AG10803 (cell line): Measurements from ENCODE around the gene FRAS1.
A peak's percentile ranks its signal among the peaks of the same experiment; 100 is the strongest.

Experiments
- DNase-seq: peaks from one replicate; pipeline ENCODE4 v3.0.0; 2010; ENCODE audit warnings: low read depth
- H3K4me3 ChIP-seq: 2 replicates; pipeline ENCODE4 v1.5.1; 2011; ENCODE audit warnings: mild to moderate bottlenecking, low read length, control low read depth
- TF ChIP-seq, protein P1 (sequence below): conservative IDR thresholded peaks from 2 replicates; pipeline ENCODE4 v1.5.1; 2011; ENCODE audit warnings: mild to moderate bottlenecking, low read length, control low read depth, inconsistent platforms

Gene FRAS1

DNA sequence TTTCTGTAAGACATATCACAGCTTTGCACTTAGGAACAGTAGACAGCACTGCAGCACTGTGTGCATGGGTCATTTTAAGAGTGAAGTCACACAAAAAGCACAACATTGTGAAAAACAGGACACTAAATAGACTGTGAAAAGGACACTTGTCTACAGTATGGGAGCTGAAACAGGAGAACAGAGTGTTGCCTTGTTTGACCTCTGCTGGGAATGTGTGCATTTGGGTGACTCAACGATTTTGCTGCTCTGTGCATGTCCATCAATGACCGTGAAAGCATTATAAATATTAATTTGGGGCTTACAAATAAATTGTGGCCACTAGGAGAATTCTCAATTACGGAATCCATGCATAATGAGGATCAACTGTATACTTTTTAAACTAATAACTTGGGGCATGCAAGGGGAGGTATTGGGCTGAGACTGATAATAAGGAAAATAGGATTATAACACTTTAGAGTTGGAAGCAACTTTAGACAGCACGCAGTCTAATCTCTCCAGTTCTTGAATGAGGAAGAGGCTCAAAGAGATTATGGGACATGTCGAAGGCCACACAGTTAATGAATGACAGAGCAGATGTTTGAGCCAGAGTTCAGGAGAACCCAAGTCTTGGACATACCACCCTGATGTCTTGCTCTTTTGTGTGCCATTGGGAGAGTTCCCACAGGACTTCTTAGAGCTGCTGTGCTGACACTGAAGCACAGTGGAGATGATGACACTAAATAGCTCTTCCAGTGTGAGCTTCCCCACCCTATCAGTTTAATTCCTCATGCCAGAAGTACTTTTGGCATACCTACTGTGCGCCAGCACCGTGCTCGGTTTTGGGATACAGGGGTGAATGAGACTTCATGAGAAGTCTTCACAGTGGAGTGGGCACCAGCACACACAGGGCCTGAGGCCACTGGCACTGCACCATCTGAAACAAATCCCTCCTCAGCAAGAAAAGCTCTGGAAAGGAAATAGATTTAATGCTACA, 79.3 kb downstream of the FRAS1 start:
- DNase-seq = no peak

DNA sequence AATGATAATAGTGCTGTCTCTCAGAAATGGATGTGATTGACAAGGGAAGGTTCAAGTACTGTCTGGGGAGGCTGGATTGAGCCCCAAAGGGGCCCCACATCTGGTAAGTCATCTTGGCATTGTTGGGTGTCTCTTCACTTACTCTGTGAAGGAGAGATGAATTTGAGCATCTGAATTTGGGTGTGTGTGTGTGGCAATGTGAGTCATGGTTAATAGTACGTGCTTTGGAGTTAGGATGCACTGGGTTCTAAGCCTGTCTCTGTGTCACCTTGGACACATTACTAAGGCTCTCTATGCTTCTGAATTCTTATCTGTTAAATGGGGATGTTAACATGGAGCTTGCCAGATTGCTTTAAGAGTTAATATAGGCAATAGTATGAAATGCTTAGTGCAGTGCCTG, 80.4 kb downstream of the FRAS1 start:
- H3K4me3 ChIP-seq = no peak overlapping the region
- TF ChIP-seq, protein P1, sequence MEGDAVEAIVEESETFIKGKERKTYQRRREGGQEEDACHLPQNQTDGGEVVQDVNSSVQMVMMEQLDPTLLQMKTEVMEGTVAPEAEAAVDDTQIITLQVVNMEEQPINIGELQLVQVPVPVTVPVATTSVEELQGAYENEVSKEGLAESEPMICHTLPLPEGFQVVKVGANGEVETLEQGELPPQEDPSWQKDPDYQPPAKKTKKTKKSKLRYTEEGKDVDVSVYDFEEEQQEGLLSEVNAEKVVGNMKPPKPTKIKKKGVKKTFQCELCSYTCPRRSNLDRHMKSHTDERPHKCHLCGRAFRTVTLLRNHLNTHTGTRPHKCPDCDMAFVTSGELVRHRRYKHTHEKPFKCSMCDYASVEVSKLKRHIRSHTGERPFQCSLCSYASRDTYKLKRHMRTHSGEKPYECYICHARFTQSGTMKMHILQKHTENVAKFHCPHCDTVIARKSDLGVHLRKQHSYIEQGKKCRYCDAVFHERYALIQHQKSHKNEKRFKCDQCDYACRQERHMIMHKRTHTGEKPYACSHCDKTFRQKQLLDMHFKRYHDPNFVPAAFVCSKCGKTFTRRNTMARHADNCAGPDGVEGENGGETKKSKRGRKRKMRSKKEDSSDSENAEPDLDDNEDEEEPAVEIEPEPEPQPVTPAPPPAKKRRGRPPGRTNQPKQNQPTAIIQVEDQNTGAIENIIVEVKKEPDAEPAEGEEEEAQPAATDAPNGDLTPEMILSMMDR = no peak
- DNase-seq = peak; percentile 5

More for the DNA sequence above, 79.3 kb downstream of the FRAS1 start:
- TF ChIP-seq, protein P1 = no peak
- no peak overlapping the region for H3K4me3 ChIP-seq

DNA sequence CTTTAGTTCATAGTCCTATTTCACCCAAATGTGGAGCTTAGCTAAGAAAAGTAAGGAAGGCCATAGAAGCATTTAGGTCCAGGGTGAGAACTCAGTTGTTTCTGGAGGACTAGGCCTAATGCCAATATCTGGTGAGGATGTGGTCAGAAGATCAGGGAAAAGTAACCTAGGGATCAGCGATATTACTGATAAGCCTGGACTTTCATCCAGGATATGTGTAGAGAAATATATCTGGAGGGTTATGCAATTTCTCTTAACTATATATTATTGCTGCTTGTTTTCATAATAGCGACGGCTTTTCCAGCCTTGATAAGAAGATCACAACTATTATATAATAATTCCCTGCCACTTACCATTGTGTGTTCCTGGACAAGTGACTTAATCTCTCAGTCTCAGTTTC, 81.1 kb downstream of the FRAS1 start:
- DNase-seq = no peak
- TF ChIP-seq, protein P1 = no peak
- H3K4me3 ChIP-seq = no peak overlapping the region

DNA sequence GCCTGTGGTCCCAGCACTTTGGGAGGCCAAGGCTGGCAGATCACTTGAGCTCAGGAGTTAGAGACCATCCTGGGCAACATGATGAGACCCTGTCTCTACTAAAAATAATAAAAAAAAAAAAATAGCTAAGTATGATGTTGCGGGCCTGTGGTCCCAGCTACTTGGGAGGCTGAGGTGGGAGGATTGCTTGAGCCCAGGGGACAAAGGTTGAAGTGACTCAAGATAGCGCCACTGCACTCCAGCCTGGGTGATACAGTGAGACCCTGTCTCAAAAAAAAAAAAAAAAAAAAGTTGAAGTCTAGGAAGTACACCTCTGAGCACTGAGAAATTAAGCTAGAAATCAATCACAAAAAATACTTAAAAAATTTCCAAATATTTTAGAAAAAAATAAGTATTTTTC, 86.5 kb downstream of the FRAS1 start:
- H3K4me3 ChIP-seq = no peak overlapping the region
- DNase-seq = no peak
- TF ChIP-seq, protein P1 = no peak

DNA sequence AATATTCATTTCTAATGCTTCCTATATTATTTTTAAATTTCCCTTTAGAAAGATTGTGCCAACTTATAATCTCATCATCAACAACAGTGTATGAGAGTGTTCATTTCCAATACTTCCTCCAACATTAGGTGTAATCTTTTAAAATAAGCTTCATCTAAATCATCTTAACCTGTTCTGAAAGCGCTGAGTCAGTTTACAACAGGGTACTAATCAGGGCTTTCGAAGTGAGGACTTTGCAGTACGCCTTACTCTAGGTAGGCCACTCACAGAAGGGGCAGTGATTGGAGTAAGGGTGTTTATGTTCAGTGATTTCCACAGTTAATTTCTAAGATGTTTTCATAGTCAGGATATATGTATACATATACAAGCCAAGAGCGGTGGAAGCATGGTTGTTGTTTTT, 87.9 kb downstream of the FRAS1 start:
- H3K4me3 ChIP-seq = no peak overlapping the region
- TF ChIP-seq, protein P1 = no peak
- no peak for DNase-seq

DNA sequence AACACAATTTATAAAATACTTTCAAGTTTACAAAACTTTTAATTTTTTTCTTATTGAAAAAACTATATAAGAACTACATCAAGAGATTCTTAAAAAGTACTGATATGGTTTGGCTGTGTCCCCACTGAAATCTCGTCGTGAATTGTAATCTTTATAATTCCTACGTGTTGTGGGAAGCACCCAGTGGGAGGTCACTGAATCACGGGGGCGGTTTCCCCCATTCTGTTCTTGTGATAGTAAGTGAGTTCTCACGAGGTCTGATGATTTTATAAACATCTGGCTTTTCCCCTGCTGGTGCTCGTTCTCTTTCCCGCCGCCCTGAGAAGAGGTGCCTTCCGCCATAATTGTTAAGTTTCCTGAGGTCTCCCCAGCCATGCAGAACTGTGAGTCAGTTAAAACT, 88.5 kb downstream of the FRAS1 start:
- no peak overlapping the region for H3K4me3 ChIP-seq
- DNase-seq = no peak
- TF ChIP-seq, protein P1 = no peak

DNA sequence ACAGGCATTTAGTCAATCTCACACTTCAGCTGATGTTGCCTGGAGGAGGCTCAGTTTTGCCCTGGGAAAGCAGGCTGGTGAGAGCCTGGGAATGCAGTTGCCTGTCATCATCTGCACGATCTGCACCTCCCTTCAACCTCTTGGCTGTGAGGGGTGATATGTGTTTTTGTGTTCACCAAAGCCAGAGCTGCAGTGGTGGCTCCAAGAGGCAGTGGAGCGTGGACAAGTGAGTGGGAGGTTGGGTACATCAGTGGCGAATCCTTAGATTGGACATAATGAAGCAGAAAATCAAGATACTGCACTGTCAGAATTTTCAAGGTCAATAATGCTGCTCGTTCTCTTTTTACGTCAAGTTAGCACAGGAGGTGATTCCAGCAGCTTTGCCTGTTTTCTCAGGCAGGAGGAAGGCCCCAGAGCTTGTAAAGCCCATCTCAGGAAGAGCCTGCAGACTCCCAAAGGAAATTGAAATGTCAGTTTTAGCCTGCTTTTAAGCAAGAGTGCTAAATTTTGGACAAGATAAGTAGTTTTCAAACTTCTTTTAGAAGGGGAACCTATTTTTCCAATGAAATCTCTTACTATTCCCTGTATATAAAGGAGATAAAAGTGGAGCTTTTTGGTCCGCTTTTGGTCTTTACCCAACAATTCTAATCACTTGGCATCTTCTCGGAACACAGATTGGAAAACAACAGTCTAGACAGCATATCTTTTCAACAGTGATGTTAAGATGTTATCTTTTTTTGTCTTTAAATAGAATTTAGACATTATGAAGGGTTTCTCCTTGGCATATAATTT, 92.8 kb downstream of the FRAS1 start:
- no peak for DNase-seq
- TF ChIP-seq, protein P1 = no peak

More for the DNA sequence above, 92.8 kb downstream of the FRAS1 start:
- H3K4me3 ChIP-seq = no peak overlapping the region
